ENCODE results near the gene SPIN3.
"Not testable (repeated sequence)": the region's sequence is repeated elsewhere in the genome, so short reads cannot be mapped to it uniquely, and the experiment has no call there.

Gene SPIN3
- total RNA-seq: 6.4 to 11.8 (median 7.4) reads per million in 4 experiments

DNA sequence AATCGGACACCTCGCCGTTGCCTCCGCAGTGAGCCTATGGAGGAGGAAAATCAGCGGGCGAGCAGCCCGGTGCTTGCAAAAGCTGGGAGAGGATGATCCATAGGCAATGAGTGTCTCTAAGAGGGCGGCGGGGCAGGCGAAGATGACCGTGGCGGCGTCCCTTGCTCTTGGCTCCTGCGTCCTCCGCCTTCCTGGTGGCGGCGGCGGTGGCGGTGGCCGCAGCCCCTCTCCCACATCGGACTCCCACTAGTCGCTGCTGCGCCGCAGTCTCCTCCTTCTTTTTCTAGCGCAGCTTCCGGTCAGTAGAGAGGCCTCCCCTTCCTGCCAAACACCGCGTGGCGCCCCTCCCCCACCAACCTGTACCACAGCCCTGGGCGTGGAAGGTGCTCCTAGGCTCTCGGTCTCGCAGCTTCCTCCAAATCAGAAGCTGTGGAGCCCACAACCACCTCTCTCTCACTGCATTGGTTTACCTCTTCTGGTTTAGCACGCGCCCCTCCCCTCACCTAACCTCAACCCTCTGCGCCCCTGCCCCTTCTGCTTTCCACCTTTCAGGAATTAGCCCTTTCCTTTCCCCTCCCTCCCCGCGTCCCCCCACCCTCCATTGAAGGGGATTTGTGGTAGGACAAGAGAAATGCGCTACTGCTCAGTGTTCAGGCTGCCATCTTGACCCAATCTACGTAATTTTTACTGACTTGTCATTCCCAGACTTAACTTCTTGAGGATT lies at the start of gene SPIN3:
Gene SPIN3 (minus strand): TSS at position 271 of the 724 bp plus-strand sequence. CDS start 594 bp downstream, outside the sequence.
- DNase-seq: peak; percentile 5

DNA sequence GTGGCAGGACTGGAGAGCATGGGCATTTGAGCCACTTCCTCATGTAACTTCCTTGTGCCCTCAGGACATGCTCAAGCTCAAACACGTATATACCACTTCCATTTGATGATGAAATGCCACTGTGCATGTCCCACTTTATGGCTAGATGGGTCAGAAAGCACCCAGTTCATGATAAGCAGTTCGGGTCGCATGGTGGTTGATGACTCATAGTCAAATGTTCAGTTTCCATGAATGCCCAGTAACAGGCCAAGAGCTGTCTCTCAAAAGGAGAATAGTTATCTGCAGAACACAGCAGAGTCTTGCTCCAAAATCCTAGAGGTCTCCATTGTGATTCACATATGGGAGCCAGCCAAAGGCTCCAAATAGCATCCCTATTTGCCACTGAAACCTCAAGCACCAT lies 48.9 kb upstream of the SPIN3 start:
- no peak for DNase-seq

- DNase-seq: not testable (repeated sequence)
Observed at GRCh38 chrX:57037265-57037664, 41.9 kb upstream of the SPIN3 start.

- DNase-seq: no peak
Observed at GRCh38 chrX:56994375-56995270, 718 bp downstream of the SPIN3 start.

GRCh38 chrX:56987741-56988140 lies 7.6 kb downstream of the SPIN3 start:
- no peak for DNase-seq

GRCh38 chrX:56986138-56986537 lies 9.2 kb downstream of the SPIN3 start:
- no peak for DNase-seq

DNA sequence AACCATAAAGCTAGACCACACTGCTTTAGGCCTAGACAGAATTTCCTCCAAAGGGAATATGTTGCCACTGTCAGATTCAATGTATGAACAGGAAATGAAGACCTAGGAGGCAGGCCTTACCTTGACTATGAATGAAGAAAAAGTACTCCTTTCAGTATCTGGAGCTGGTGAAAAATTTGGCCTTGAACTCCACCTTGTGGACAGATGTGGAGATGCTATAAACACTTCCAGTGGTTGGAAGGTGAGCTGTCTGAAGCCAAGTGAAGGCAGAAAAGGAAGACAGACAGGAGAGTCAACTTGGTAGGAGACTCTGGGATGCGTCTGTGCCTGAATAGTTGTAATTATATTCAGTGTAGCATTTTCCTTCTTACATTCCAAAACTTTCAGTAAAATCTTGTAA lies 17.2 kb downstream of the SPIN3 start:
- DNase-seq: no peak

DNA sequence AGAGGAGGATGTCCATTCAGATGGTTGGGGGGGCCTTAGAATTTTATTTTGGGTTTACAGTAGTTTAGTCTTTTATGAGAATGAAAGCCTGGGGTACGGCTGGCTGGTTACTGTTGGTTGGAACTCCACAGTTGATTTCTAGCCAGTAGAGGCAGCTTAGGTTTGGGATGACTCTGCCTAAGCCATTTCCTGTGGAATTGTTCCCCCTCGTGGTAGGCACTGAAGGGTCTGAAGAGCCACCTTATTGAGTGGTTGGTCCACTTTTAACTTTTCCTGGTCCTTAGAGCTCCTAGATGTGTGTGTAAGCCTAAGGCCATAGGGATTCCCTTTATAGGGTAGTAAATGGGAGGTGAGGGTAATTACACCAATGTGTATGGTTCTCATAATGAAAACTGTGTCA lies 19.7 kb downstream of the SPIN3 start:
- DNase-seq: no peak

GRCh38 chrX:56974408-56974807 lies 20.9 kb downstream of the SPIN3 start:
- no peak for DNase-seq

DNA sequence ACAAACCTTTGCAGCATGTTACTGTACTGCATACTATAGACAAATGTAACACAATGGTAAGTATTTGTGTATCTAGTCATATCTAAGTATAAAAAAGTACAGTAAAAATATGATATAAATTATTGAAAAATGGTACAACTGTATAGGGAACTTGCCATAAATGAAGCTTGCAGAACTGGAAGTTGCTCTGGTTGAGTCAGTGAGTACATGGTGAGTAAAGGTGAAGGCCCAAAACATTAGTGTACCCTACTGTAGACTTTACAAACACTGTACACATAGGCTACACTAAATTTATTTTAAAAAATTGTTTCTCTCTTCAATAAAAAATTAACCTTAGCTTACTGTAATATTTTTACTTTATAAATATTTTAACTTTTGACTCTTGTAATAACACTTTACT lies 25.8 kb downstream of the SPIN3 start:
- no peak for DNase-seq

- no peak for DNase-seq
Observed at GRCh38 chrX:56968980-56969379, 26.4 kb downstream of the SPIN3 start.

- no peak for DNase-seq
Observed at GRCh38 chrX:56963377-56963776, 32.0 kb downstream of the SPIN3 start.

DNA sequence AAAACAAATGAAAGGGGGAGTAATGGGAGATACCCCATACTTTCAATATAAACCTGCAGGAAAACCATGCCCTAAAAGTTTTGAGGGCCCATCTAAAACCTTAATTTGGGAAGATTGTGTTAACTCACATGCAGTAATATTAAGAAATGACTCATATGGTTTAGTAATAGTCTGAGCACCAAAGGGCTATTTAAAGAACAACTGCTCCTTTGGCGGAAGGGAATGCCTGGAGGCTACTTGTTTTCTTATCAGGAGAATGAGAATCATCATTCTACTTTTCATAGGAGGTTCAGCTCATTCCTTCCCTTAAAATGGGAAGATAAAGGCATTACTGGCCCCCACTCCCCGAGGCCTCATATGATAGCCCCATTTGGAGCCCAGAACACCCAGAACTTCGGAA lies 47.6 kb downstream of the SPIN3 start:
- DNase-seq: no peak

GRCh38 chrX:56946201-56946600 lies 49.1 kb downstream of the SPIN3 start:
- DNase-seq: not testable (repeated sequence)

GRCh38 chrX:56945226-56945625 lies 50.1 kb downstream of the SPIN3 start:
- not testable (repeated sequence) for DNase-seq

GRCh38 chrX:56943264-56943663 lies 52.1 kb downstream of the SPIN3 start:
- no peak for DNase-seq
